Panc1 (cell line): ENCODE data around the gene BUB1.
"Not testable (repeated sequence)": the region's sequence is repeated elsewhere in the genome, so short reads cannot be mapped to it uniquely, and the experiment has no call there.

ENCODE experiments used
- POLR2AphosphoS5 ChIP-seq: IDR thresholded peaks from 2 replicates; pipeline ENCODE4 v1.6.1; 2012; ENCODE audit warnings: mild to moderate bottlenecking, low read depth, low read length, moderate library complexity
- SIN3A ChIP-seq: IDR thresholded peaks from 2 replicates; pipeline ENCODE4 v1.6.1; 2012; ENCODE audit warnings: low read depth, mild to moderate bottlenecking, low read length, moderate library complexity, borderline replicate concordance; ENCODE audit not compliant: insufficient read depth
- TF ChIP-seq, protein P1 (sequence below): fragments of 450-650 bp; IDR thresholded peaks from 2 replicates; pipeline ENCODE4 v1.5.1; 2017; ENCODE audit warnings: mild to moderate bottlenecking

DNA sequence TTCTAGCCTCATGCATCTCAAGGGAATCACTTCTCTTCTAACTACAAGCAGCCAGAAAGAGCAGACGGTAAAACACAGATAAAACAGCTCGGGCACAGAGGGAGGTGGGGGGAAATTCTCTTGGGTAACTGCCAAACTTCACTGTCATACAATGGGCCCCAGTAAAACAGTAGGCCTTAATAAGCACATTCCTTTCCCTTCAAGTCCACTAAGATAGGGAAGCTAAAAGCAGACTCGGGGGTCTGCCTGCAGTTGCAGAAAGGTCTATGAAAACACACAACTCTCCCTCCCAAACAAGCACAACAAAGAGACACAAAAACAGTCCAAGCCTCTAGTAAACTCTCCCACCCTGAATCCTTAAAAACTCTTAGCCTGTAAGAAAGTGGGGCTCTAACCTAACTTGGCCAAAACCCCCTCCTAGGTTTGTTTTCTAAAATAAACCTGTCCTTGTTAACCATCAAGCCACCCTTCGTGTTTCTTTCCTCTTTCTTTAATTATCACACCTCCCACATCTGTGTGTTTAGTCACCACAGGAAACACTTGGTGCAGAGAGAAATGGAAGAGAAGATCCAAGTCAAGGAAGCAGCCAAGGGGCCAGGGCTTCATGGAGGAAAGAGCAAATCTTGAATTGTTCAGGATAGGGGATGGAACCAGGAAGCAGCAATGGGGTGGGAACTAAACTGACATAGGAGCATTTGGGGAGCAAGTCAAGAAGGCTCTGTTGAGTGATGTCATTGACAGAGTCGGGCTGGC lies 17.5 kb upstream of the BUB1 start:
- TF ChIP-seq, protein P1, sequence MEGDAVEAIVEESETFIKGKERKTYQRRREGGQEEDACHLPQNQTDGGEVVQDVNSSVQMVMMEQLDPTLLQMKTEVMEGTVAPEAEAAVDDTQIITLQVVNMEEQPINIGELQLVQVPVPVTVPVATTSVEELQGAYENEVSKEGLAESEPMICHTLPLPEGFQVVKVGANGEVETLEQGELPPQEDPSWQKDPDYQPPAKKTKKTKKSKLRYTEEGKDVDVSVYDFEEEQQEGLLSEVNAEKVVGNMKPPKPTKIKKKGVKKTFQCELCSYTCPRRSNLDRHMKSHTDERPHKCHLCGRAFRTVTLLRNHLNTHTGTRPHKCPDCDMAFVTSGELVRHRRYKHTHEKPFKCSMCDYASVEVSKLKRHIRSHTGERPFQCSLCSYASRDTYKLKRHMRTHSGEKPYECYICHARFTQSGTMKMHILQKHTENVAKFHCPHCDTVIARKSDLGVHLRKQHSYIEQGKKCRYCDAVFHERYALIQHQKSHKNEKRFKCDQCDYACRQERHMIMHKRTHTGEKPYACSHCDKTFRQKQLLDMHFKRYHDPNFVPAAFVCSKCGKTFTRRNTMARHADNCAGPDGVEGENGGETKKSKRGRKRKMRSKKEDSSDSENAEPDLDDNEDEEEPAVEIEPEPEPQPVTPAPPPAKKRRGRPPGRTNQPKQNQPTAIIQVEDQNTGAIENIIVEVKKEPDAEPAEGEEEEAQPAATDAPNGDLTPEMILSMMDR = not testable (repeated sequence)
- not testable (repeated sequence) for TF ChIP-seq POLR2AphosphoS5, SIN3A
